Activated naive CD4-positive, alpha-beta T cell (primary cell): ENCODE measurements around the gene FAM120B.
A peak's percentile ranks its signal among the peaks of the same experiment; 100 is the strongest.
"Not testable (repeated sequence)": the region's sequence is repeated elsewhere in the genome, so short reads cannot be mapped to it uniquely, and the experiment has no call there.

Experiments
- DNase-seq, 4 experiments: peaks; one replicate each; lab custom pipeline; 2025; lab: John Stamatoyannopoulos, UW

FAM120B gene, protein sequence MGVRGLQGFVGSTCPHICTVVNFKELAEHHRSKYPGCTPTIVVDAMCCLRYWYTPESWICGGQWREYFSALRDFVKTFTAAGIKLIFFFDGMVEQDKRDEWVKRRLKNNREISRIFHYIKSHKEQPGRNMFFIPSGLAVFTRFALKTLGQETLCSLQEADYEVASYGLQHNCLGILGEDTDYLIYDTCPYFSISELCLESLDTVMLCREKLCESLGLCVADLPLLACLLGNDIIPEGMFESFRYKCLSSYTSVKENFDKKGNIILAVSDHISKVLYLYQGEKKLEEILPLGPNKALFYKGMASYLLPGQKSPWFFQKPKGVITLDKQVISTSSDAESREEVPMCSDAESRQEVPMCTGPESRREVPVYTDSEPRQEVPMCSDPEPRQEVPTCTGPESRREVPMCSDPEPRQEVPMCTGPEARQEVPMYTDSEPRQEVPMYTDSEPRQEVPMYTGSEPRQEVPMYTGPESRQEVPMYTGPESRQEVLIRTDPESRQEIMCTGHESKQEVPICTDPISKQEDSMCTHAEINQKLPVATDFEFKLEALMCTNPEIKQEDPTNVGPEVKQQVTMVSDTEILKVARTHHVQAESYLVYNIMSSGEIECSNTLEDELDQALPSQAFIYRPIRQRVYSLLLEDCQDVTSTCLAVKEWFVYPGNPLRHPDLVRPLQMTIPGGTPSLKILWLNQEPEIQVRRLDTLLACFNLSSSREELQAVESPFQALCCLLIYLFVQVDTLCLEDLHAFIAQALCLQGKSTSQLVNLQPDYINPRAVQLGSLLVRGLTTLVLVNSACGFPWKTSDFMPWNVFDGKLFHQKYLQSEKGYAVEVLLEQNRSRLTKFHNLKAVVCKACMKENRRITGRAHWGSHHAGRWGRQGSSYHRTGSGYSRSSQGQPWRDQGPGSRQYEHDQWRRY

DNA sequence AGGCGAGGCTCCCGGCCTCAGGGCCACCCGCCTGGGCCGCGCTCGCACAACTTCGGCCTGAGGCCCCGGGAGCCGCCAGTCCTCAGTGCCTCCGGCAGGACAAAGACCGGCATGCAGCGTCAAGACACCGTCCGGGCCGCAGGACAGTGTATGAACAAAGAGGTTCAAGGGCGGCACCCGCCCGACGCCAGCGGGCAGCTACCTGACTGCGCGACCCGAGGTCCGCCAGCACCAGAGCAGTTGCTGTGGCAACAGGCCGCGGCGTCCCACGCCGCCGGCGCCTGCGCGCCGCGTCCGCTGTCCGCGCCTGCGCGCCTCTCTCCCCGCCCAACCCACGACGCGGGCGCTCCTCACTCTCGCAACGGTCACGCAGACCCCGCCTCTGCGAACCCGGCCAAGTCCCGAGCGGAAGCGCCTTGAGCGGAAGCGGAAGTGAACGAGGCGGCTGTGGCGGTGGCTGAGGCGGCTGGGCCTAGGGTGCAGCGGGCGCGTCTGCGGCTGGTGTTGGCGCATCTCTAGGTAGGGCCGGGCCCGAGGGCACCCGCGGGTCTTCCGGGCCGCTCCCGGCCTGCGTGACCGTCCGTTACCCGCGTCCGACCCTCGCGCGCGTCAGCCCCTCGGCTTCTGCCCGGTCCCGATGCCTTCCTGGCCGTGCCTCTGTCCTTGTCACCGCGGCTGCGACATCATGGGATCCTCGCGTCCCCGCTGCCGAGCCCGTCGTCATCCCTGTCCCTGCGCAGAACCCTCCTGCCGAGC is at the start of gene FAM120B:
Gene FAM120B, plus strand, starts transcription at position 435 of the 756 bp plus-strand sequence. CDS start 10,633 bp downstream, outside the sequence.
- peak; percentile 77 to 92 (median 86) for DNase-seq

DNA sequence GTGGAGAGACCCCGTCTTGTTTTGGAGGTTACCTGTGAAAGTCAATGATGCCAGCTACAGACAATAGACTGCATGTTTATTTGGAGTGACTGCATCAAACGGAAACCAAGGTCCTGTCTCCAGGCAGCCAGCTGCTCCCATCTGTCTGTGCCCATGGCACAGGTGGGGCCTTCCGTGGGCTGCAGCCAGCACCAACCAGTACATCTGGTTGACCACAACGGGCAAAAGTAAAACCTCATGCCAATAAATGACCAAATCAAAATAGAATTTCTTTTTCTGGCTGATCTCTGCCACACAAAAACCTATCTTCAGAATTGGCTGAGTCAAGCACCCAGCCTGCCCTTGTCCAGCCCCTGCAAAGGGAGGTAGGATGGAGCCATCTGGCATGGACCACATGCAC is 49.2 kb upstream of the FAM120B start:
- no peak for DNase-seq

DNA sequence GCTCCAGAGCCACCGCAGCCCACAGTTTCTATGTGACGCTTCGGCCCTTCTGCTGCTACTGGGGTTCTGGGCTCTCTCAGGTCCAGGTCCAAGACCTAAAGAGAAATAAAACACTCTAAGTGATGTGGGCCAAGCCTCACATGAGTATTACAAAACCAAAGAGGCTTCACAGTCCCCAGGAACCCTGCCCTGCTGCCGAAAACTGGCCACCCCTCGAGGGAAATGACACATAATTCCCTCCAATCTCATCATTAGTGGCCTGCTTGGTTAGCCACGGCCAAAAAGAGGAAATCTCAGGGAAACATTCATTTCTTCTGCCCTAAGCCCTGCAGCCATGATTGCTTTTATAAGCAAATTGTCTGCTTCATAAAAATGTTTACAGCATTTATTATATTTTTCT is 48.2 kb upstream of the FAM120B start:
- no peak for DNase-seq

DNA sequence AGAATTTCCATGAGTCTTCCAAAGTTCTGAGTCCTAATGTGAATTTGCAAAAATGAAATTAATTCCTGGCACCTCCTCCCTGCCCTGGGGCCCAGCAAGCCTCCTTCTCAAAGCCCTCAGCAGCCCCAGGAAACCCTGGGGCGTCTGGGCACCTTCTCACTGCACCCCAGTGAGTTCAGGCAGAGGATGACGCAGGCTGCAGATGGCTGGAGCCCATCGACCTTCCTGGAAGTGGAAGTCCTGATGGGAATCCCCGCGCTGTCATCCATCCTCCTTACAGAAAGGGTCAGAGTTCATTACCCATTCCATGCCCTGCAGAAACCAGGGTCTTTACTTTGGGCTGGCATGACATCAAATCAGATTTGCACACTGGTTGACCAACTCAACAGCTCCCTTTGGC is 47.3 kb upstream of the FAM120B start:
- DNase-seq, result no peak

DNA sequence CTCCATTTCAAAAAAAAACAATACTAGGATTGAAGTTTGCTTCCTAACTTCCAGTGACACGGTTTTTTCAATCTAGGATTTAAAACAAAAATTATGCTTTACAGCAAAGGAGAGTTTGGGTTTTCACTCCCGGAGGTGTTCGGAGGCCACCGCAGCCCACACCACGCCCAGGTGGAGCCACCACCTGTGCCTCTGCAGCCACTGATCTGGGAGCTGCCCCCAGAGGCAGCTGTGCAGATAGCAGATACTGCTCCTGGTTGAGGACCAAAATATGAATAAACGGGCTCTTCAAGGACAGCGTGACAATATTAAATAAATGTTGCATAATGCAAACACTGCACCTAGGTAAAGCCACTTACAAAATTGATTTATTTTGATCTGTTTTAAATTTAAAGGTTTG is 45.9 kb upstream of the FAM120B start:
- no peak for DNase-seq

DNA sequence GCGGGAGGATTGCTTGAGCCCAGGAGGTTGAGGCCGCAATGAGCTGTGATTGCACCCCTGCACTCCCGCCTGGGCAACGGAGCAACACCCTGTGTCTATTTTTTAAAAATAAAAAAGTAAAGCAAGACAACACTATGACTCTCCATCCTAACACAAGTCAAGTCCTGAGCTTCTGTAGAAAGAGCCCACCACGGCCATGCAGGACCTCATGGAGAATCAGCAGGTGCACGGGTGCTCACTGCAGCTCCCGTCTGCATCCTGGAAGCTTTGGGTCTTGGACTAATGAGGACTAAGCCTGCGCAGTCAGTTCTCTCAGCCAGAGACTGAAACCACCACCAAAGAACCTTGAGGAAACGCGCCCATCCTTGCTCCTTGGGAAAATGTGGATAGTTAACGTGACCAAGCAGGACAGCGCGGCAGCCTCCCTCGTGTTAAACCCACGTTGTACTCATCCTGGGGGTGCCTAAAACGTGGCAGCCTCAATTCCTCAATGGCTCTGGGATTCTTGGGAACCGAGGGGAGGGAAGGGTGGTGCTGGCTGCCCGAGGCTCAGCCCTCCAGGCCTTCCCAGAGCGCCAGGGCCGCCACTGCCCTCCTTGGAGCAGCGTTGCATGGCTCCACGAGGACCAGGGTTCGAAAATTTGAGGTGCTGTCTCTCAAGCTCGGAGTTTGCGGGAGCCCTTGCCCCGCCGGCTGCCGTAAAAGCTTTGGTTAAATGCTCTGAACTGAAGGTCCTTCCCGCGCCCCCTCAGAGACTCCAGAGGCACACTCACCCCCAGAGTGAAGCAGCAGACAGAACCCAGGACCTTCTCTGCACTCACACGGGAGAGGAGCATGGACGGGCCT is 44.7 kb upstream of the FAM120B start:
- no peak for DNase-seq

DNA sequence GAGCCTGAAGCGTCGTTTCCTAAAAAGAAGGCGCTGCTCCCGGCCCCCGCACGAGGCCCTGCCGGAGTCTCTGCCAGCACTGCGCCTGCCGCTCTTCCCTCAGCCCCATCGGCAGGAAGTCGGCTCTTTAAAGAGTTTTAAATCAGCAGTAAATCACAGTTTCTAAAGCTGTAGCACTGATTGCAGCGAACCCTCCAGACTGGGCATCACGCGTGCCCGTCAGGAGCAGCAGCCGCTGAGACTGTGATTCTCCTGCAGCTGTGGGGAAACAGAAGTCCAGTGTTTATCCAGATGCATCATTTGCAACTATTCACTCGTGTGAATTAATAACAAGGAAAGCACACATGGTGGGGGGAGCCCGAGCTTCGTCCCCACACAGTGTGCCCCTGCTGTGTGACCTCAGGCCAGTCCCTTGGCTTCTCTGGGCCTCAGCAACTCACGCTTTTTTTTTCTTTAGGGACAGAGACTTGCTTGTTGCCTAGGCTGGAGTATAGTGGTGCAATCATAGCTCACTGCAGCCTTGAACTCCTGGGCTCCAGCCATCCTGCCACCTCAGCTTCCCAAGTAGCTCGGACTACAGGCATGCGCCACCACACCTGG is 44.0 kb upstream of the FAM120B start:
- DNase-seq, result no peak

DNA sequence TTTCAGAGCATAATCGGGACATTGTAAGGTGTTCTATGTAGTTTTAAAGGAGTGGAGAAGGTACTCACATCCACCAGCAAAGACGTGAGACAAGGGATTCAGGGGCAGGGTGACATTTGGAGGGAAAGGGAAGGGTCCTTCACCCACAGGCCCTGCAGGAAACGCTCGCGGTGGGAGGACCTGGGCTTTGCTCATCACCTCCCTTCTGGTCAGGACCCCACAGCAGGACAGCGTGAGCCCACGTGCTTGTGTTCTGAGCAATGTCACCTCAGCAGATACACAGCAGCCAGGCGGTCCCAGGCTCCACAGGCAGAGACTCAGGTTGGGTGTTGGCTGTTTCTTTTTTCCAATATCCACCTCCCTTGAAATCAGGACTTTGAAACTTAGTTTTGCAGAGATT is 43.1 kb upstream of the FAM120B start:
- DNase-seq, result no peak

DNA sequence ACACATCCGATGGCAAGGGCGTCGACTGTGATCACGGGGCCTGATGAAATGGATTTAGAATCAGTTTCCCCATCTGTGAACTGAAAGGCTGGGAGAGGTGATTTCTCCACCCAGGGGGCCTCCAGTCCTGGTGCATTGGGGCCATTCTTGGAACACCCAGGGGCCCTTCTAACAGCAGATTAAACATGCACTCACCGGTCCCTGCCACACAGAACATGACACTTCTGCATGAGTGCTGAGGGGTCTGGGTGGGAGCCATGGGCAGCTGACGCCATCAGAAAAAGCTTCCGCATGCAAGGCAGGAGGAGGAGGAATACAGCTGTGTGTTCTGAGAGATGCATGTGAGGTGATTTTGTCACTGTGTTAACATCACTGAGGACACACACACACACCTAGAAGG is 42.5 kb upstream of the FAM120B start:
- no peak for DNase-seq

DNA sequence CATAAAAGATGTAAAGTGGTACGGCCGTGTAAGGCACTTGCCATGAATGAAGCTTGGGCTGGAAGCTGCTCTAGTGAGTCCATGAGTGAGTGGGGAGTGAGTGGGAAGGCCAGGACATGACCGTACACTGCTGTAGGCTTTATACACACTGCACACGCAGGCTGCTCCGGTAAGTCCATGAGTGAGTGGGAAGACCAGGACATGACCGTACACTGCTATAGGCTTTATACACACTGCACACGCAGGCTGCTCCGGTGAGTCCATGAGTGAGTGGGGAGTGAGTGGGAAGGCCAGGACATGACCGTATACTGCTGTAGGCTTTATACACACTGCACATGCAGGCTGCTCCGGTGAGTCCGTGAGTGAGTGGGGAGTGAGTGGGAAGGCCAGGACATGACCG is 41.9 kb upstream of the FAM120B start:
- not testable (repeated sequence) for DNase-seq

DNA sequence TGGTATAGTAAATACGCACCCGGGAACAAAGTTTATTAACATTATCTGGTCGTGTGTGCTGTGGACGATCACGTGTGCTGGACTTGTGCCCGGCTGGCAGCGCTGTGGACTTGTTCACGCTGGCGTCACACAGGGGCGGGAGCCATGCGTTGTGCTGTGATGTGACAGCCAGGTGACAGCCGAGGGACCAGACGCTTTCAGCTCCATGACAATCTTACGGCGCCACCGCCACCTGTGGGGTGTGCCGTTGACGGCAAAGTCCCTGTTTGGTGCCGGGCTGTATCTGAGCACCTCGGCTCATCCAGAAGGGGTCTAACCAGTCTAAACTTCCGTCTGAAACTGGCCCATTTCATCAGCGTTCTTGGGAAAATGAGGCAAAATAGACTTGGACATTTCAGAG is 40.9 kb upstream of the FAM120B start:
- DNase-seq, result no peak

DNA sequence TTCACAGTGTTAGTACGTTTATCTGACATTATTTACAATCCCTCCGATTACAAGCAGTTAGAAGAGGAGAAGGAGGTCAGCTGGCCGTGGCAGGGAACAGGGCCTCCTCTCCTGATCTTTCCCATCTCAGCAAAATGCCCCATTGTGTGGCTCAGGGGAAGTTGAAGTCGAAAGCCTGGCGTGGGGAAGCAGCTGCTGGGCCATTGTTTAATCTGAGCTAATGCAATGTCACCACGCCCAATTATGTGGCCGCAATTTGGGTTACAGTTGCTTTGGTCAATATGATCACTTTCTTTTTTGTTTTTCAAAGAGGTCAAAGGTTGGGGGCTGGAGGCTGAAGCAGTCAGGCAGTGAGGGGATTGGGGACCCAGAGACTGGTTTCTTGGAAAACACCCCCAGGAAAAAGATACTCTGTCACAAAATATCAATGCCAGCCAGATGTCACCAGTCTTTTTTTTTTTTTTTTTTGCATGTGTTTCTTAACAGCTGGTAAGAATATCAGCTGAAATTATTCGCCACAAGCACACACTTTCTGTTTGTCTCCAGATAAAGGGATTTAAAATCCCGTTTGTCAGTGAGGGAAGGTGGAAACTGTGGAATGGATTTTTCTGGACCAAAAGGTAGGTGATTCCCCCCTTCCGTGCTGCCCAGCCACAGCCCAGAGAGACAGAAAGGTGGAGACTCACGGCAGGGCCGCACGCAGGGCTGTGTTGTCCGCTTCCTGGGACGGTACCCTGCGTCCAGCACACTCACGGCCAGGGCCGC is 40.3 kb upstream of the FAM120B start:
- no peak for DNase-seq

DNA sequence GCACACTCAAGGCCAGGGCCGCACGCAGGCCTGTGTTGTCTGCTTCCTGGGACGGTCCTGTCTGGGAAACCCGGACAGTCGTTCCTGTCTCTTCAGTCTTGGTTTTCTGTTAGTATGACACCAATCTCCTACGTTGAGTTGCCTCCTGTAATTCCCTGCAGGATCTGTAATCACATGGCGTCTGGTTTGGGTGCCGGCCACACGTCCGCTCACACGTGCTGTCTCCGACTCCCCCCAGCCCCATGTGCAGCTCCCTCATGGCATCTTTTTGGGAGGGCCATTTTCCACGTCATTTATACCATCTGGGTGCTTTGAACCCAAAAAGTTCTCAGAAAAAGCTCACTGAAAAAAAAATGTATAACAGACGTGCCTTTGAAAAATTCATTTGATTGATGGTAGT is 38.9 kb upstream of the FAM120B start:
- no peak for DNase-seq

DNA sequence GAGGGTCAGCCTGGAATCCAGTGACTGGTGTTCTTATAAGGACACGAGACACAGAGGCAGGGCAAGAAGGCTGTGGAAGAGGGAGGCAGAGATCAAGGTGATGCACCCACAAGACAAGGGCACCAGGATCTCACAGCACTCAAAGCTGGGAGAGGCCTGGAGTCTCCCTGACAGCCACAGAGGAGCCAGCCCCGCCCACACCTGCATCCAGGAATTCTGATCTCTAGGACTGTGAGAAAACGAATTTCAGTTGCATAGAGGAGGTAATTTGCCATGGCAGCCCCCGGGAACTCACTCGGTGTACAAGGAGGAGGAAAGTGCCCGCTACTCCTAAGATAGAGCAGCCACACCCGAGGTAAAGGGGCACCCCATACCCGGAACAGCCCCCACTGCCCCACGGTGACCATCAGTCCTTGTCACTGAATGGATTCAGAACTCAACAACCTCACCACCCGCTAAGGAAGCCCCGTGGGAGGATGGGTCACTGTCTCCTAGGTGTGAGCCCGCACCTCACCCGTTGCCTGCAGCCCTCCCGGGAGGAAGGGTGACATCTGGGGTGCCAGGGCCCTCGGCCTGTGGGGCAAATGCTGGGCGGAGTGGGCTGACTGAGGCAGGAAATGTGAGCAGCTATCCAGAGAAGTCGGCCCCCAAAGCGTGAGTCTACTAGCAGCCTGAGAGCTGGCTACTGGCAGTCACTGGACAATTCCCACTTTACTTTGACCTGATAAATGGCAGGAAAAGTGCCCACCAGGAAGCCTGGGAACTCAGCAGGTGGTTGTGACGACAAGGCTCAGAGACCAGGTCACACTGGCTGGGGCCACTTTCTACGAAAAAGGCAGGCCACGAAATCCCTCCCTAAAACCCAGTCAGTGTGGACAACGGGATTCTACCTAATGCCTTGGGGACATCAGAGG is 38.1 kb upstream of the FAM120B start:
- DNase-seq, result no peak

DNA sequence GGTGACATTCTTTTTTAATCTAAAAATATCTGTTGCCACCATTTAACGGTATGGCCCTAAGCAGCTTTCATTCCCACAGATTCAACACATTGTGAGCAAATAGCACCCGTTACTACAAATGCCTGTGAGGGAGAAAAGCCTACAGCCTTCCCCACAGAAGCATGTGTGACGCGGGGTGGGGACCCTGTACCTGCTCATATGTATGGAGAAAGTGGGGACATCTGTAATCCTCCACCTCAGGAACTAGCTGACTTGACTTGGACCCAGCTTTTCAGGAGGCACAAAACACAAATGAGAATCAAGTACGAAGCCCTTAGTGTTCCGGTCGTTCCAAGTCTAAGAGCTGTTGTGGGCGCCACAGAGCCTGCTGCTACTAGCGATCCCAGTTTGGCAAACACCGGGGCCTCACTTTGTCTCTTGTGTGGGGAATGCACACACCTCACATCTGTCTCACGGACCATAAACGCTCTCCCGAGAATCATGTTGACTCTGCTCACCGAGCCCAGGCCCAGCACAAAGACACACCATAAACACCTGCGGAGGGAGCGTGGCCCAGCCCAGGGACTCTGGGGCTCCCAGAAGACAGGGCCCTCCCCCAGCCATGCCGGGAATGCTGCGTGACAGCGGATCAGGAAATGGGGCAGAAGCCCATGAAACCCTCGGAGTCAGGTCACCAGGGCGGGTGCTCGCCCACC is 37.3 kb upstream of the FAM120B start:
- no peak for DNase-seq

DNA sequence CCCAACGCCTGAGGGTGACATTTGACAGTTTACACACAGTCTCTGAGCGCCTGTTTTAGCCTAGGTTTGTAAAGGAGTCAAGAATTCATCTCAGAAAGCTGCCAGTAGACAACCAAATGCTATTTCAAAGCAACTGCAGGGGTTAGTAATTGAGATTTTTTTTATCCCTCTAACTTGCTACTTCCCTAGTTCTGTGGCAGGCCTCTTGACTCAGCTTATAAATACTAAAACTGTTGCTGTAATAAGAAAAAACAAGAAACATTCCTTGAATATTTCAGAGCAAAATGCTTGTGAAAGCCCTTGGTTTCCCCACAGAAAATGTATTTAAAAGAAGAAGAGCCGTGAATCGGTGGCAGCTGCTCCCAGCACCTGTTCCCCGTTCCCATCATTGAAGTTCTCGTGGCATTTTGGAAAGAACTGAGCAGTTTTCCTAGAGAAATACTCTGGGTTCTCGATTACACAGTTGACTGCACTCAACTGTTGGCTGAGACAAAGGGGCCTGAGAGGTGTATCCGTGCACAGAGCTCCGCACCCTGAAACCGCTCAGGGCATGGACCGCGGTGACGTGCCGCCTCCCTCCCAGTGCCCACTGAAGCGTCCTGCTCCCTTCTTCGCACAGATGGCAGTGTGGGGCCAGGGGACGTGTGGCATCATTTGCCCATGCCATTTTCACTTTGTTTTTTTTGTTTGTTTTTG is 36.6 kb upstream of the FAM120B start:
- DNase-seq, result no peak

DNA sequence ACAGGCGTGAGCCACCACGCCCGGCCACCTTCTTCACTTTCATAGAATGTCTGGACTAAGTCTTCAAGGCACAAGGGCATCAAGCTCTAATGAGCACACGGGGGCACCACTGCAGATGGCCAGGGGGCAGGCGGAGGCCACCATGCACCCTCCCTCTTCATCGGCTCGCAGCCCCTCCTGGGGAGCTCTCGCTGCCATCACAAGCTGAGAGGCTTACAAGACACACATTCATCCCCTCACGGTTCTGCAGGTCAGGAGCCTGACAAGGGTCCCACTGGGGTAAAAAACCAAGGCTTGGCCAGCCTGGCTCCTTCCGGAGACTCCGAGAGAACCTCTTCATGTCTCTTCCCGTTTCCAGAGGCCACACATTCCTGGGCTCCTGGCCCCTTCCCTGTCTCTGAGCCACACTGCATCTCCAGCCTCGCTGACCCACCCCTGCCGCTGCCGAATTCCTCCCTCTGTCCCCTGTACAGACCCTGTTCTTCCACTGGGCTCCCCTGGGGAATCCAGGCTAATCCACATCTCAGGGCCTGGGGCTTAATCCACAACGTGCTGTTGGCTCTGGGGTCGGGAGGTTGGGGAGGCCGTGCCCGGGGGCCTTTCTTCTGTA is 35.5 kb upstream of the FAM120B start:
- DNase-seq, result no peak
